ENCODE data around the gene TPCN1.

DNA sequence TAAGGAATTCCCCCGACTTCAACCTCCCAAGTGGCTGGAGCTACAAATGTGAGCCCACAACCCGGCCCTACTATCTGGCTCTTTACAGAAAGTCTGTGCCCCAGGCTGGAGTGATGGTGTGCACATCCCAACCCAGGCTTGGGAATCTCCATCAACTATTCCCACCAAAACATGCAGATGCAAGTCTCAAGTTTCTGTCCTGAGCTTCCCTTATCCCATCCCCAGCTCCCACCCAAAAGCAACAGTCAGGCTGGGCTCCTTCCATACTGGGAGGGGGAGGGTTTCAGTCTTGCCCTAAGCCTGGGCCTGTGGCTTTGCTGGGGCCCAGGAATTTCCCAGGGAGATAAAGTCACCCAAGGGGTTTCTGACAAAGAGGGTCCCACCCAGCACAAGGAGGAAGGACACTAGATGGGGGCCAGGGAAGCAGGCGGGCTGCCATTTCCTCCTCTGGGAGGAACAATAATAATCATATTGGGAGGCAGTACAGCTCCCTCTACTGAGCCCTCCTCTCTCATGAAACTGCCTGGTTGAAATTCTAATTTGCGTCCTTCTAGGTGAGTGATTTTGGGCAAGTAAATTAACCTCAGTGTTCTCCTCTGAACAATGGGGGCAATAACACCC lies 105.6 kb downstream of the TPCN1 start:
- TF ChIP-seq, protein P1, sequence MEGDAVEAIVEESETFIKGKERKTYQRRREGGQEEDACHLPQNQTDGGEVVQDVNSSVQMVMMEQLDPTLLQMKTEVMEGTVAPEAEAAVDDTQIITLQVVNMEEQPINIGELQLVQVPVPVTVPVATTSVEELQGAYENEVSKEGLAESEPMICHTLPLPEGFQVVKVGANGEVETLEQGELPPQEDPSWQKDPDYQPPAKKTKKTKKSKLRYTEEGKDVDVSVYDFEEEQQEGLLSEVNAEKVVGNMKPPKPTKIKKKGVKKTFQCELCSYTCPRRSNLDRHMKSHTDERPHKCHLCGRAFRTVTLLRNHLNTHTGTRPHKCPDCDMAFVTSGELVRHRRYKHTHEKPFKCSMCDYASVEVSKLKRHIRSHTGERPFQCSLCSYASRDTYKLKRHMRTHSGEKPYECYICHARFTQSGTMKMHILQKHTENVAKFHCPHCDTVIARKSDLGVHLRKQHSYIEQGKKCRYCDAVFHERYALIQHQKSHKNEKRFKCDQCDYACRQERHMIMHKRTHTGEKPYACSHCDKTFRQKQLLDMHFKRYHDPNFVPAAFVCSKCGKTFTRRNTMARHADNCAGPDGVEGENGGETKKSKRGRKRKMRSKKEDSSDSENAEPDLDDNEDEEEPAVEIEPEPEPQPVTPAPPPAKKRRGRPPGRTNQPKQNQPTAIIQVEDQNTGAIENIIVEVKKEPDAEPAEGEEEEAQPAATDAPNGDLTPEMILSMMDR (conservative IDR thresholded peaks at IDR 0.05; ENCODE audit: low read depth in 2 of 2): peak in 1 of 2 experiments; percentile 33; a peak in 2 of 4 replicates
- TF ChIP-seq, protein P2, sequence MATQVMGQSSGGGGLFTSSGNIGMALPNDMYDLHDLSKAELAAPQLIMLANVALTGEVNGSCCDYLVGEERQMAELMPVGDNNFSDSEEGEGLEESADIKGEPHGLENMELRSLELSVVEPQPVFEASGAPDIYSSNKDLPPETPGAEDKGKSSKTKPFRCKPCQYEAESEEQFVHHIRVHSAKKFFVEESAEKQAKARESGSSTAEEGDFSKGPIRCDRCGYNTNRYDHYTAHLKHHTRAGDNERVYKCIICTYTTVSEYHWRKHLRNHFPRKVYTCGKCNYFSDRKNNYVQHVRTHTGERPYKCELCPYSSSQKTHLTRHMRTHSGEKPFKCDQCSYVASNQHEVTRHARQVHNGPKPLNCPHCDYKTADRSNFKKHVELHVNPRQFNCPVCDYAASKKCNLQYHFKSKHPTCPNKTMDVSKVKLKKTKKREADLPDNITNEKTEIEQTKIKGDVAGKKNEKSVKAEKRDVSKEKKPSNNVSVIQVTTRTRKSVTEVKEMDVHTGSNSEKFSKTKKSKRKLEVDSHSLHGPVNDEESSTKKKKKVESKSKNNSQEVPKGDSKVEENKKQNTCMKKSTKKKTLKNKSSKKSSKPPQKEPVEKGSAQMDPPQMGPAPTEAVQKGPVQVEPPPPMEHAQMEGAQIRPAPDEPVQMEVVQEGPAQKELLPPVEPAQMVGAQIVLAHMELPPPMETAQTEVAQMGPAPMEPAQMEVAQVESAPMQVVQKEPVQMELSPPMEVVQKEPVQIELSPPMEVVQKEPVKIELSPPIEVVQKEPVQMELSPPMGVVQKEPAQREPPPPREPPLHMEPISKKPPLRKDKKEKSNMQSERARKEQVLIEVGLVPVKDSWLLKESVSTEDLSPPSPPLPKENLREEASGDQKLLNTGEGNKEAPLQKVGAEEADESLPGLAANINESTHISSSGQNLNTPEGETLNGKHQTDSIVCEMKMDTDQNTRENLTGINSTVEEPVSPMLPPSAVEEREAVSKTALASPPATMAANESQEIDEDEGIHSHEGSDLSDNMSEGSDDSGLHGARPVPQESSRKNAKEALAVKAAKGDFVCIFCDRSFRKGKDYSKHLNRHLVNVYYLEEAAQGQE (IDR thresholded peaks at IDR 0.05; ENCODE audit: unreplicated experiment): no peak
